ENCODE measurements around the gene TOM1. TPM values are rescaled to one million over a fixed set of nuclear protein-coding genes. Genes with fewer than 3 reads are reported as not detected.

TOM1 gene
- total and polyA plus RNA-seq, 2 of the 13 experiments (the other 11 are each of a cell fraction or from before 2014, with no cell fraction given): 30.8 to 87.3 TPM

DNA sequence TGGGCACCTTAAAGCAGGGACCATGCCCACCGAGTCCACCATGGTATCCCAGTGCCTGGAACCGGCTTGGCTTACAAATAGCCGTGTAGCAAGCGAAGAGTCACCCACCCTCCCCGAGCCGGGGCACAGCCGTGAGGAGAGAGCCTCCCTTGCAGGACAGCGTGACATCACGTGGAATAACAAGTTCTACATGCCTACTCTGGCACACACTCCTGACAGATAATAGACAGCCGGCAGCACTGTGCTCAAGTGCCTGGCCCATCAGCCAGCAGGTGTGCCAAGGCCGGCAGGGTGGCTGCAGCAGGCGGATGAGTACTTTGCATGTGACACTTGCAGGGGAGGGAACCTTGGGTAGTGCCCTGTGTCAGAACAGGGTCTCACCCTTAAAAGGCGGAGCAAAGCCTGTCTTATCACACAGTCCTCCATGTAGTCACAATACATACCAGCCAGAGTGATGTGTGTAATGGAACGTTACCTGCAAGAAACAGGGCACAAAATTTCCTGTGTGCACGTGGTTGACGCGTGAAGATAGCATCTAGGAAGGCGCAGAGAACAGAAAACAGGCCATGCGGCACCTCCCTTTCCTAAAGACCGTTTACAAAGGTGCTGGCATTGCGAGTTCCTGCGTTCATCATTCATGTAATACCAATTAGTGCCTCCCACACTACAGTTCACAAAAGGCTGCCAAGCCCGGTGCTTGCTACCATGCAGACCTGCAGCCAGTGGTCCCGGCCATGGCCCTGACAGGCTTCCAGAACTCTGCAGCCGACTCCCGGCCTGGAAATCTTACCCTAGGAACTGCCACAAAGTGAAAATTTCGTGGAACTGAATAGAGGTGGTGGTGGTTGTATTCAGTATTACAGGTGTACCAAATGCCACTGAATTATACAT, 16.4 kb downstream of the TOM1 start:
- Histone ChIP-seq H4K20me1 (ENCODE audit: insufficient read depth, low read length) (no peaks in the 10 kb centered on the region), H3K27me3 (ENCODE audit: control insufficient read depth in 1 of 2, insufficient read depth in 2 of 2, low read length in 2 of 2) (no peaks in the 10 kb centered on the region), H3K36me3 (replicated peaks in 1 of 2; ENCODE audit: control insufficient read depth in 1 of 2, insufficient read depth in 2 of 2, low read length in 2 of 2) (peaks cover 26 to 39% of the 10 kb centered on the region in 2 experiments; a peak in 4 of 5 replicates), H3K27ac (ENCODE audit: extremely low read length, insufficient read depth, low read length) (no peak overlapping the region), H3K9me3 (ENCODE audit: low read length) (no peaks in the 10 kb centered on the region), H3K4me3 (replicated peaks in 1 of 3; ENCODE audit: insufficient read depth in 1 of 3, low read depth in 2 of 3, low read length in 3 of 3) (no peak overlapping the region), H2AFZ (ENCODE audit: low read length) (no peak overlapping the region), H3K4me1 (ENCODE audit: insufficient read depth, low read length) (peaks cover 31% of the 10 kb centered on the region), H3K9ac (ENCODE audit: insufficient read depth, low read depth, low read length) (no peak overlapping the region), H3K4me2 (ENCODE audit: low read depth, low read length) (no peak overlapping the region), H3K79me2 (ENCODE audit: insufficient read depth, low read length) (peaks cover 24% of the 10 kb centered on the region)
- no peak for ATAC-seq
- no peak for FAIRE-seq
- TF ChIP-seq CENPBD1 (CRISPR knock-in tag; IDR thresholded peaks at IDR 0.05; ENCODE audit: borderline replicate concordance, low read depth) (no peak), ZNF563 (CRISPR knock-in tag; IDR thresholded peaks at IDR 0.05) (no peak), CBX1 (IDR thresholded peaks at IDR 0.05; ENCODE audit: low read depth) (no peak), SNRNP70 (IDR thresholded peaks at IDR 0.05; ENCODE audit: low read depth, low read length) (no peak), ZNF891 (CRISPR knock-in tag; IDR thresholded peaks at IDR 0.05) (no peak), RCOR2 (CRISPR knock-in tag; IDR thresholded peaks at IDR 0.05) (no peak), PRMT3 (CRISPR knock-in tag; IDR thresholded peaks at IDR 0.05; ENCODE audit: borderline replicate concordance, low read depth) (no peak), PREB (CRISPR knock-in tag; IDR thresholded peaks at IDR 0.05) (no peak), MXD4 (CRISPR knock-in tag; IDR thresholded peaks at IDR 0.05) (no peak), PHF8 (CRISPR knock-in tag; IDR thresholded peaks at IDR 0.05) (no peak), ZBTB38 (CRISPR knock-in tag; IDR thresholded peaks at IDR 0.05) (no peak), KLF16 (CRISPR knock-in tag; IDR thresholded peaks at IDR 0.05) (no peak), MXD3 (CRISPR knock-in tag; IDR thresholded peaks at IDR 0.05) (no peak), DPF2 (CRISPR knock-in tag; IDR thresholded peaks at IDR 0.05; ENCODE audit: borderline replicate concordance, low read depth) (no peak)
- TF ChIP-seq, protein P1, sequence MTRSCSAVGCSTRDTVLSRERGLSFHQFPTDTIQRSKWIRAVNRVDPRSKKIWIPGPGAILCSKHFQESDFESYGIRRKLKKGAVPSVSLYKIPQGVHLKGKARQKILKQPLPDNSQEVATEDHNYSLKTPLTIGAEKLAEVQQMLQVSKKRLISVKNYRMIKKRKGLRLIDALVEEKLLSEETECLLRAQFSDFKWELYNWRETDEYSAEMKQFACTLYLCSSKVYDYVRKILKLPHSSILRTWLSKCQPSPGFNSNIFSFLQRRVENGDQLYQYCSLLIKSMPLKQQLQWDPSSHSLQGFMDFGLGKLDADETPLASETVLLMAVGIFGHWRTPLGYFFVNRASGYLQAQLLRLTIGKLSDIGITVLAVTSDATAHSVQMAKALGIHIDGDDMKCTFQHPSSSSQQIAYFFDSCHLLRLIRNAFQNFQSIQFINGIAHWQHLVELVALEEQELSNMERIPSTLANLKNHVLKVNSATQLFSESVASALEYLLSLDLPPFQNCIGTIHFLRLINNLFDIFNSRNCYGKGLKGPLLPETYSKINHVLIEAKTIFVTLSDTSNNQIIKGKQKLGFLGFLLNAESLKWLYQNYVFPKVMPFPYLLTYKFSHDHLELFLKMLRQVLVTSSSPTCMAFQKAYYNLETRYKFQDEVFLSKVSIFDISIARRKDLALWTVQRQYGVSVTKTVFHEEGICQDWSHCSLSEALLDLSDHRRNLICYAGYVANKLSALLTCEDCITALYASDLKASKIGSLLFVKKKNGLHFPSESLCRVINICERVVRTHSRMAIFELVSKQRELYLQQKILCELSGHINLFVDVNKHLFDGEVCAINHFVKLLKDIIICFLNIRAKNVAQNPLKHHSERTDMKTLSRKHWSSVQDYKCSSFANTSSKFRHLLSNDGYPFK (CRISPR knock-in tag; IDR thresholded peaks at IDR 0.05; ENCODE audit: borderline replicate concordance): no peak
- in situ Hi-C loops (cut with HindIII; ENCODE audit: extremely low pct_ligation_motif_present, low pct_unique_long_range_greater_than_20kb): no loop called here
- POLR2A ChIA-PET: no interaction called here
- no peak for DNase-seq (ENCODE audit: low spot score)
- CTCF ChIA-PET (ENCODE audit: low intra/inter-chr PET ratio, low total read pairs): no interaction called here
- WGBS (ENCODE audit: low lambda C conversion rate): 87% methylated on average over 21 of the region's 27 CpGs
- intact Hi-C loops (cut with micrococcal nuclease; ENCODE audit: unreplicated experiment): no loop called here
- no TSS peak for BruUV-seq (replicated peaks)
